ENCODE measurements around the gene TMEM178B. TPM values are rescaled to one million over a fixed set of nuclear protein-coding genes. Genes with fewer than 3 reads are reported as not detected.

TMEM178B gene
- total RNA-seq, 1 experiment from 2014 or later: not detected

DNA sequence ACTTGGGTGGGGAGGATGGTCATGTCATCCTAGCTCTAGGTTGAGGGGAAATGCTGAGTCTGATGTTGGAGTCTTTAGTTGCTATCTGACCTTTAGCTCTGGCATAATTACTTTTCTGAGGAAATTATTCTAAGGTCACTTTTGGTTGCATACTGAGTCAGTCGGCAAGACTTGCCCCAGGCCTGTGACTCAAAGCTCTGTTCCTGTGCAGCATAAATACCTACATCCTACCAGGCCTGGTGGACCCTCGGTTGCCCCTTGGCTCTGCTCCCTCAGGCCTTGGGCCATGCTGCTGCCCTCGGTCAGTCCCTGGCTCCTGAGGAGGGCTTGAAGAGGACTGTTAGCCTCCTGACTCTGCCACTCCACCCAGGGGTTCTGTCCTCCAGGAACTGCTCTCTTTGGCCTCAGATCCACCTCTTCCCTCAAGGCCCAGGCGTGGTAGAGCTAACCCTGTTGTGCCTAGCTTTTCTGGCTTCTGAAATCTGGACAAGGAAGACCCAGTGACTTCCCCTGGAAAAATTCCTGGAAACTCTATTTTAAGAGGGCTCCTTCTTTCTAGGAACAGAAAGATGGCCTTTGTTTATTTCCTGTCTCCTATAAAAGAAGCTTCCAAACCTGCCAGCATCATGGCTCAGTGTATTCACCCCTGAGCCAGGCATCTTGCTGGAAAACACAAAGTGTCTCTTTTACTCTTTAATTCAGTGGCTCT, 71.2 kb downstream of the TMEM178B start:
- H3K9me3 ChIP-seq (ENCODE audit: insufficient read depth, low read depth): no peaks in the 10 kb centered on the region; the same call in 1 of the 2 replicates
- CTCF ChIA-PET: interaction anchor here (0.6 kb wide), 1 partner anchor 522 kb away, joined by 4 read pairs; no protein-coding TSS in a partner anchor
- intact Hi-C loops (cut with micrococcal nuclease; ENCODE audit: unreplicated experiment): no loop called here

DNA sequence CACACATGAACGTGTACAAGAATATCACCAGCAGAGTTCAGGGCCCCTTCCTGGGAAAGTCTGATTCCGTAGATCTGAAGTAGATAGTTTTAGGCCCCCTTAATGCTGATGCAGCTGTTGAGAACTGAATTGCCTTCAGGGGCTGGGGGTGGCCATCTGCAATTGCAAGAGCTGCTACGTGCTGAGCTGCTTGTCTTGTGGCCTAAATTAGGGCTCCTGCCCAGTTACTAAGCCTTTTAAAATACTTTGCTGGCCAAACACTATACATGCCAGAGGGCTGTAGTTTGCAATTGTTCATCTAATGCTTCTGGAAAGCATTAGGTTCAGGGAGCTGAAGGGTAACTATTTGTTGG, 71.7 kb downstream of the TMEM178B start:
- POLR2A ChIA-PET (ENCODE audit: unreplicated experiment): no interaction called here
- no peak for DNase-seq
- no peaks in the 10 kb centered on the region for H4K20me1 ChIP-seq (ENCODE audit: insufficient read depth)
- intact Hi-C loops (cut with micrococcal nuclease; ENCODE audit: unreplicated experiment): no loop called here
- H3K9me2 ChIP-seq (ENCODE audit: insufficient read depth): no peaks in the 10 kb centered on the region
- TF ChIP-seq, protein P1, sequence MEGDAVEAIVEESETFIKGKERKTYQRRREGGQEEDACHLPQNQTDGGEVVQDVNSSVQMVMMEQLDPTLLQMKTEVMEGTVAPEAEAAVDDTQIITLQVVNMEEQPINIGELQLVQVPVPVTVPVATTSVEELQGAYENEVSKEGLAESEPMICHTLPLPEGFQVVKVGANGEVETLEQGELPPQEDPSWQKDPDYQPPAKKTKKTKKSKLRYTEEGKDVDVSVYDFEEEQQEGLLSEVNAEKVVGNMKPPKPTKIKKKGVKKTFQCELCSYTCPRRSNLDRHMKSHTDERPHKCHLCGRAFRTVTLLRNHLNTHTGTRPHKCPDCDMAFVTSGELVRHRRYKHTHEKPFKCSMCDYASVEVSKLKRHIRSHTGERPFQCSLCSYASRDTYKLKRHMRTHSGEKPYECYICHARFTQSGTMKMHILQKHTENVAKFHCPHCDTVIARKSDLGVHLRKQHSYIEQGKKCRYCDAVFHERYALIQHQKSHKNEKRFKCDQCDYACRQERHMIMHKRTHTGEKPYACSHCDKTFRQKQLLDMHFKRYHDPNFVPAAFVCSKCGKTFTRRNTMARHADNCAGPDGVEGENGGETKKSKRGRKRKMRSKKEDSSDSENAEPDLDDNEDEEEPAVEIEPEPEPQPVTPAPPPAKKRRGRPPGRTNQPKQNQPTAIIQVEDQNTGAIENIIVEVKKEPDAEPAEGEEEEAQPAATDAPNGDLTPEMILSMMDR (conservative IDR thresholded peaks at IDR 0.05): no peak
- TF ChIP-seq EZH2 (IDR thresholded peaks at IDR 0.05; ENCODE audit: low read depth): no peak
- CTCF ChIA-PET: no interaction called here
- no TSS peak for BruUV-seq (replicated peaks)
- H3K79me2 ChIP-seq (ENCODE audit: low read depth): no peaks in the 10 kb centered on the region
- no peak overlapping the region for H3K4me3 ChIP-seq
- H3F3A ChIP-seq (ENCODE audit: insufficient read depth, low read depth): no peaks in the 10 kb centered on the region
- H3K36me3 ChIP-seq (ENCODE audit: low read depth): no peaks in the 10 kb centered on the region
- no peaks in the 10 kb centered on the region; the same call in 1 of the 2 replicates for H3K9me3 ChIP-seq (ENCODE audit: insufficient read depth, low read depth)
- H3K27ac ChIP-seq: no peak overlapping the region
- H3K27me3 ChIP-seq (ENCODE audit: insufficient read depth, low read depth): peaks cover 5% of the 10 kb centered on the region
- no peaks in the 10 kb centered on the region for H3K4me1 ChIP-seq (replicated peaks; ENCODE audit: insufficient read depth)
- no peak overlapping the region for H2AFZ ChIP-seq
- no peak overlapping the region for H3K4me2 ChIP-seq

More for the DNA sequence above, 71.2 kb downstream of the TMEM178B start:
- Histone ChIP-seq H4K20me1 (ENCODE audit: insufficient read depth) (no peaks in the 10 kb centered on the region), H3K36me3 (ENCODE audit: low read depth) (no peaks in the 10 kb centered on the region), H3K4me2 (no peak overlapping the region), H3K4me3 (no peak overlapping the region), H3K4me1 (replicated peaks; ENCODE audit: insufficient read depth) (no peaks in the 10 kb centered on the region), H3K79me2 (ENCODE audit: low read depth) (no peaks in the 10 kb centered on the region), H3K27me3 (ENCODE audit: insufficient read depth, low read depth) (peaks cover 6% of the 10 kb centered on the region), H3K27ac (no peak overlapping the region), H3K9me2 (ENCODE audit: insufficient read depth) (no peaks in the 10 kb centered on the region), H3F3A (ENCODE audit: insufficient read depth, low read depth) (no peaks in the 10 kb centered on the region), H2AFZ (no peak overlapping the region)
- no TSS peak for BruUV-seq (replicated peaks)
- POLR2A ChIA-PET (ENCODE audit: unreplicated experiment): no interaction called here
- DNase-seq: no peak
- TF ChIP-seq, protein P1 (conservative IDR thresholded peaks at IDR 0.05): no peak
- TF ChIP-seq EZH2 (IDR thresholded peaks at IDR 0.05; ENCODE audit: low read depth): no peak

DNA sequence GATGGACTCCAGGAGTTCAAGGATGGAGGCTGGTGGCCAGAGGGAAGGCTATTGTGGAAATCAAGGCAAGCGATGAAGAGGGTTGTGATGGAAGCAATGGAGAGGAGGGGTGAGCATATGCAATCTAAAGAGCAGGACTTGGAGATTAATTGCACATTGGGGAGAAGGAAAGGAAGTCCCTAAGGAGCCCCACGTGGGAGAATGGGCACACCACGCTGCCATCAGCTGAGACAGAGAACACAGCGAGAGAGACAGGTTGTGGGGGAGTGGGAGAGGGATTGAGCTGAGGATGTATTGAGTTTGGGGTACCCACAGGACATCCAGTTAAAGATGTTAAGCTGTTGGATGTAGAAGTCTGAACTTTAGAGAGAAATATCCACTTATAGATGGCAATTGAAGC, 73.6 kb downstream of the TMEM178B start:
- intact Hi-C loops (cut with micrococcal nuclease; ENCODE audit: unreplicated experiment): no loop called here
- Histone ChIP-seq H3K27me3 (ENCODE audit: insufficient read depth, low read depth) (peaks cover 4% of the 10 kb centered on the region), H3K27ac (no peak overlapping the region)

More for the DNA sequence above, 73.6 kb downstream of the TMEM178B start:
- H3F3A ChIP-seq (ENCODE audit: insufficient read depth, low read depth): no peaks in the 10 kb centered on the region
- no peaks in the 10 kb centered on the region for H3K4me1 ChIP-seq (replicated peaks; ENCODE audit: insufficient read depth)
- no peaks in the 10 kb centered on the region for H3K36me3 ChIP-seq (ENCODE audit: low read depth)
- no peaks in the 10 kb centered on the region for H4K20me1 ChIP-seq (ENCODE audit: insufficient read depth)
- H3K79me2 ChIP-seq (ENCODE audit: low read depth): no peaks in the 10 kb centered on the region
- no peaks in the 10 kb centered on the region; the same call in 1 of the 2 replicates for H3K9me3 ChIP-seq (ENCODE audit: insufficient read depth, low read depth)
- H3K9me2 ChIP-seq (ENCODE audit: insufficient read depth): no peaks in the 10 kb centered on the region
- TF ChIP-seq, protein P1 (conservative IDR thresholded peaks at IDR 0.05): no peak
- no peak for TF ChIP-seq EZH2 (IDR thresholded peaks at IDR 0.05; ENCODE audit: low read depth)
- DNase-seq: no peak
- BruUV-seq (replicated peaks): no TSS peak
- POLR2A ChIA-PET (ENCODE audit: unreplicated experiment): no interaction called here
- CTCF ChIA-PET: no interaction called here
- no peak overlapping the region for H3K4me2 ChIP-seq
- H2AFZ ChIP-seq: no peak overlapping the region
- no peak overlapping the region for H3K4me3 ChIP-seq

All from PC-9 (cell line).